OCI-LY7 (cell line): ENCODE data around the gene ARPC4. TPM values are rescaled to one million over a fixed set of nuclear protein-coding genes. Genes with fewer than 3 reads are reported as not detected.
A peak's percentile ranks its signal among the peaks of the same experiment; 100 is the strongest.

Experiments
- BruUV-seq: library from RNA; stranded (reverse); fragments of 400-500 nt; replicated peaks from 2 replicates; lab custom pipeline; 2021; lab: Mats Ljungman, UMichigan
- CTCF ChIA-PET: fragments of 300-600 bp; sonication (Branson Sonifier 250); formaldehyde crosslinking; loops from one replicate; lab custom pipeline; 2022; ENCODE audit warnings: antibody characterized with exemption; ENCODE audit not compliant: unreplicated experiment; lab: Charles Lee
- POLR2A ChIA-PET: fragments of 300-600 bp; sonication (Branson Sonifier 250); formaldehyde crosslinking; loops from one replicate; lab custom pipeline; 2022; ENCODE audit warnings: antibody characterized with exemption; lab: Charles Lee
- DNase-seq: peaks from one replicate; pipeline ENCODE4 v3.0.0-alpha.2; 2015; ENCODE audit warnings: low spot score
- H2AFZ ChIP-seq: fragments of 200-600 bp; sonication (generic), shearing (Covaris generic); 2 replicates; pipeline ENCODE4 v1.6.1; 2014; ENCODE audit warnings: mild to moderate bottlenecking, antibody characterized with exemption, low read length, moderate library complexity
- H3K27ac ChIP-seq: fragments of 200-600 bp; sonication (generic); 2 replicates; pipeline ENCODE4 v1.5.1; 2014; ENCODE audit warnings: mixed run types, low read depth, mild to moderate bottlenecking, moderate library complexity, low read length, inconsistent platforms; ENCODE audit not compliant: poor library complexity, severe bottlenecking
- H3K36me3 ChIP-seq: fragments of 200-600 bp; sonication (generic); 2 replicates; pipeline ENCODE4 v1.6.1; 2014; ENCODE audit warnings: mild to moderate bottlenecking, antibody characterized with exemption, low read length, moderate library complexity, mixed read lengths; ENCODE audit not compliant: insufficient read depth
- H3K4me1 ChIP-seq: fragments of 200-600 bp; sonication (generic); 2 replicates; pipeline ENCODE4 v1.5.1; 2014; ENCODE audit warnings: mild to moderate bottlenecking, low read length; ENCODE audit not compliant: insufficient read depth, poor library complexity, severe bottlenecking
- H3K4me2 ChIP-seq: fragments of 200-600 bp; sonication (generic); 2 replicates; pipeline ENCODE4 v1.6.1; 2014; ENCODE audit warnings: mild to moderate bottlenecking, low read length
- H3K4me3 ChIP-seq: fragments of 200-600 bp; sonication (generic); 2 replicates; pipeline ENCODE4 v1.5.1; 2014; ENCODE audit warnings: mild to moderate bottlenecking, low read depth, low read length; ENCODE audit not compliant: poor library complexity, severe bottlenecking
- H3K79me2 ChIP-seq: fragments of 200-600 bp; sonication (generic); 2 replicates; pipeline ENCODE4 v1.6.1; 2016; ENCODE audit warnings: low read depth, mild to moderate bottlenecking, low read length, moderate library complexity, mixed read lengths; ENCODE audit not compliant: insufficient read depth
- H3K9me2 ChIP-seq: fragments of 200-600 bp; sonication (generic); 2 replicates; pipeline ENCODE4 v1.6.1; 2016; ENCODE audit warnings: mild to moderate bottlenecking, low read length, mixed read lengths; ENCODE audit not compliant: insufficient read depth
- H3K9me3 ChIP-seq: fragments of 200-600 bp; sonication (generic); 2 replicates; pipeline ENCODE4 v1.6.1; 2014; ENCODE audit warnings: mild to moderate bottlenecking, mixed run types, low read length, mixed read lengths
- H4K20me1 ChIP-seq: fragments of 200-600 bp; sonication (generic); 2 replicates; pipeline ENCODE4 v1.6.1; 2014; ENCODE audit warnings: mild to moderate bottlenecking, antibody characterized with exemption, low read length, moderate library complexity, mixed read lengths; ENCODE audit not compliant: insufficient read depth
- EZH2phosphoT487 ChIP-seq: fragments of 200-600 bp; sonication (generic); IDR thresholded peaks from 2 replicates; pipeline ENCODE4 v1.6.1; 2018; ENCODE audit warnings: low read depth, borderline replicate concordance, mild to moderate bottlenecking, mixed run types, antibody characterized with exemption, low read length, moderate library complexity, mixed read lengths
- intact Hi-C: fragments of 100-400 bp; cut with micrococcal nuclease; formaldehyde crosslinking; loops from one replicate; pipeline ENCODE4 v1.10.0; 2022; ENCODE audit not compliant: unreplicated experiment
- total RNA-seq, 2 experiments: library from RNA; depleted of rRNA in 1 of 2; stranded (reverse); fragments of >200 nt in 1 of 2; shearing (Covaris generic) in 1 of 2; gene quantifications; 2 replicates each; pipeline ENCODE4 v1.2.3, GENCODE V29; 2014 to 2022
- TF ChIP-seq, protein P1 (sequence below): fragments of 200-600 bp; sonication (generic); conservative IDR thresholded peaks from 2 replicates; pipeline ENCODE4 v1.5.1; 2014; ENCODE audit warnings: mild to moderate bottlenecking, antibody characterized with exemption, low read length, moderate library complexity, mixed read lengths

ARPC4 gene
- total RNA-seq, 2 experiments from 2014 or later: 99.5 to 118 TPM

DNA sequence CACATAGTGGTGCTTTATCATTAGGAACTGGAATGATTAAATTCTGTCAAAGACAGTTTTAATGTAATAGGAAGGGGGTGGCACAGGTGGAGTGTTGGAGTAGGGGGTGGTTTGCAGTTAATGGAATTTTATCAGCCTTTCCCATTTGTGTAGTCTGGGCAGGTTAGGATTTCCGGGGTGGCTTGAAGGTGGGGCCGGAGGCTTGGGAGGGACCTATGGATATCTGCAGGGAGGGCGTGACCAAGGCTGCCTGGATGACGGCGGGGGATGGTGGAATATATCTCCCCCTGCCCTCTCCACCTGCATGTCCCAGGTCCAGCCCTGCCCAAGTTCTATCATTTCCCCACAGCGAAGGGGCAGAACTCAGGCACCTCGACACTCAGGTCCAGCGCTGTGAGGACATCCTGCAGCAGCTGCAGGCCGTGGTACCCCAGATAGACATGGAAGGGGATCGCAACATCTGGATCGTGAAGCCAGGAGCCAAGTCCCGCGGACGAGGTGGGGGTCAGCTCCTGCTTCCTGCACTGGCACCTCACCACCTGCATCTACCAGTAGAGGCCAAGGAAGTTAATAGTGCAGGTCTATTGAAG lies 32.7 kb downstream of the ARPC4 start:
- peaks cover 44% of the 10 kb centered on the region for H3K36me3 ChIP-seq
- no peaks in the 10 kb centered on the region for H3K9me3 ChIP-seq
- intact Hi-C loops: no loop called here
- CTCF ChIA-PET: no interaction called here
- H3K4me2 ChIP-seq: no peak overlapping the region
- H3K27ac ChIP-seq: no peak overlapping the region
- no peaks in the 10 kb centered on the region for H4K20me1 ChIP-seq
- DNase-seq: no peak
- BruUV-seq: no TSS peak
- POLR2A ChIA-PET: no interaction called here
- no peaks in the 10 kb centered on the region for H3K79me2 ChIP-seq
- H3K4me1 ChIP-seq: peaks cover 3% of the 10 kb centered on the region
- no peaks in the 10 kb centered on the region for H3K9me2 ChIP-seq
- TF ChIP-seq, protein P1, sequence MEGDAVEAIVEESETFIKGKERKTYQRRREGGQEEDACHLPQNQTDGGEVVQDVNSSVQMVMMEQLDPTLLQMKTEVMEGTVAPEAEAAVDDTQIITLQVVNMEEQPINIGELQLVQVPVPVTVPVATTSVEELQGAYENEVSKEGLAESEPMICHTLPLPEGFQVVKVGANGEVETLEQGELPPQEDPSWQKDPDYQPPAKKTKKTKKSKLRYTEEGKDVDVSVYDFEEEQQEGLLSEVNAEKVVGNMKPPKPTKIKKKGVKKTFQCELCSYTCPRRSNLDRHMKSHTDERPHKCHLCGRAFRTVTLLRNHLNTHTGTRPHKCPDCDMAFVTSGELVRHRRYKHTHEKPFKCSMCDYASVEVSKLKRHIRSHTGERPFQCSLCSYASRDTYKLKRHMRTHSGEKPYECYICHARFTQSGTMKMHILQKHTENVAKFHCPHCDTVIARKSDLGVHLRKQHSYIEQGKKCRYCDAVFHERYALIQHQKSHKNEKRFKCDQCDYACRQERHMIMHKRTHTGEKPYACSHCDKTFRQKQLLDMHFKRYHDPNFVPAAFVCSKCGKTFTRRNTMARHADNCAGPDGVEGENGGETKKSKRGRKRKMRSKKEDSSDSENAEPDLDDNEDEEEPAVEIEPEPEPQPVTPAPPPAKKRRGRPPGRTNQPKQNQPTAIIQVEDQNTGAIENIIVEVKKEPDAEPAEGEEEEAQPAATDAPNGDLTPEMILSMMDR: no peak
- no peak for TF ChIP-seq EZH2phosphoT487
- no peak overlapping the region for H2AFZ ChIP-seq
- no peak overlapping the region for H3K4me3 ChIP-seq

DNA sequence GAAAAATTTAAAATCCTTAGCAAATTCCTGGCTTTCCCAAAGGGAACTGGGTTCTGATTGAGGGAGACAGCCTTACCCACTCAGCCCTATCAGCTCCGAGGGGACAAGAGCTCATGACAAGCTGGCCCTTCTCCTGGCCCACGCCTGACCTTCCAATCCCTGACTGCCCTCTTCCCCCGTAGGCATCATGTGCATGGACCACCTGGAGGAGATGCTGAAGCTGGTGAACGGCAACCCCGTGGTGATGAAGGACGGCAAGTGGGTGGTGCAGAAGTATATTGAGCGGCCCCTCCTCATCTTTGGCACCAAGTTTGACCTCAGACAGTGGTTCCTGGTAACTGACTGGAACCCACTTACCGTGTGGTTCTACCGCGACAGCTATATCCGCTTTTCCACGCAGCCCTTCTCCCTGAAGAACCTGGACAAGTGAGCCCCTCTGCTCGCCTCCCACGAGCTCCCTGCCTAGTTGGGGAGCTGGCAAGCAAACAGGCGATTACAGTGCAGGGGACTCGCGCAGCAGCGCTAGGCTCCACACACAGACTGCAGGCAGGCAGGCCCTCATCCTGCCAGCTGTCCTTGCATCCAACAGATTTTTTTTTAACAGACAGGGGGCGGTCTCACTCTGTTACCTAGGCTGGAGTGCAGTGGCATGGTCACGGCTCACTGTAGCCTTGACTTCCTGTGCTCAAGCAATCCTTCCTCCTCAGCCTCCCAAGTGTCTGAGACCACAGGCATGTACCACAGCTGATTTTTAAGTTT lies 34.1 kb downstream of the ARPC4 start:
- POLR2A ChIA-PET: interaction anchor here (0.6 to 0.7 kb wide), 3 partner anchors 34 to 1455 kb away, joined by 3 to 4 read pairs (median 4); no protein-coding TSS in a partner anchor
- intact Hi-C loops: no loop called here
- H3K9me2 ChIP-seq: no peaks in the 10 kb centered on the region

More for the DNA sequence above, 34.1 kb downstream of the ARPC4 start:
- Histone ChIP-seq H4K20me1 (no peaks in the 10 kb centered on the region), H3K36me3 (peaks cover 47% of the 10 kb centered on the region), H3K9me3 (no peaks in the 10 kb centered on the region), H2AFZ (no peak overlapping the region), H3K4me3 (no peak overlapping the region), H3K4me2 (no peak overlapping the region), H3K79me2 (no peaks in the 10 kb centered on the region), H3K4me1 (peaks cover 3% of the 10 kb centered on the region), H3K27ac (peak overlapping the region; percentile 18)
- peak; percentile 60 for DNase-seq
- CTCF ChIA-PET: interaction anchor here (0.6 kb wide), 1 partner anchor 84 kb away, joined by 3 read pairs; no protein-coding TSS in a partner anchor
- BruUV-seq: no TSS peak
- TF ChIP-seq, protein P1: peak; percentile 73
- TF ChIP-seq EZH2phosphoT487: no peak
